Esophagus squamous epithelium (tissue), 5 donors: ENCODE results near the gene EVX2. TPM values are rescaled to one million over a fixed set of nuclear protein-coding genes. Genes with fewer than 3 reads are reported as not detected.

Experiments
- DNase-seq: peaks from one replicate; lab custom pipeline; 2025; lab: John Stamatoyannopoulos, UW
- H3K27ac ChIP-seq, 4 donors: fragments of 200-600 bp; sonication (generic); one replicate each; pipeline ENCODE4 v1.5.1; 2016 to 2019; ENCODE audit warnings: mild to moderate bottlenecking in 1 of 4
- H3K27me3 ChIP-seq, 4 donors: fragments of 200-600 bp; sonication (generic); 1 replicate in 3 of 4; 2 replicates in 1 of 4; pipeline versions ENCODE4 v1.5.1 to v1.6.0; 2017 to 2021; ENCODE audit warnings: antibody characterized with exemption in 1 of 4
- H3K36me3 ChIP-seq, 3 donors: fragments of 200-600 bp; sonication (generic); one replicate each; pipeline ENCODE4 v1.5.1; 2016 to 2019
- H3K4me1 ChIP-seq, 3 donors: fragments of 200-600 bp; sonication (generic); one replicate each; pipeline ENCODE4 v1.5.1; 2017 to 2019
- H3K4me3 ChIP-seq, 4 donors: fragments of 200-600 bp; sonication (generic); 1 replicate in 3 of 4; 2 replicates in 1 of 4; pipeline ENCODE4 v1.5.1; 2016 to 2019; ENCODE audit warnings: mild to moderate bottlenecking in 2 of 4, moderate library complexity in 1 of 4
- H3K9me3 ChIP-seq, 3 donors: fragments of 200-600 bp; sonication (generic); one replicate each; pipeline ENCODE4 v1.5.1; 2016 to 2019
- CTCF ChIP-seq, 6 experiments: fragments of 450-650 bp in 4 of 6; fragments of 200-600 bp in 2 of 6; sonication (generic) in 2 of 6; IDR thresholded peaks; one replicate each; pipeline ENCODE4 v1.5.1; 2016 to 2019; ENCODE audit warnings: antibody characterized with exemption in 6 of 6, mild to moderate bottlenecking in 4 of 6, moderate library complexity in 4 of 6
- POLR2A ChIP-seq, 4 donors: fragments of 450-650 bp; IDR thresholded peaks; one replicate each; pipeline ENCODE4 v1.6.1; 2017; ENCODE audit warnings: antibody characterized with exemption in 4 of 4, mild to moderate bottlenecking in 4 of 4, moderate library complexity in 3 of 4
- WGBS, 2 donors: methylation state at CpG; one replicate each; pipeline ENCODE4 v1.1.5; 2018; 5-methylcytosine and 5-hydroxymethylcytosine counted together
- intact Hi-C: fragments of 100-400 bp; cut with DNase I; formaldehyde crosslinking; loops from one replicate; pipeline ENCODE4 v1.15.0; 2022
- total RNA-seq, 4 donors: library from RNA; depleted of rRNA; stranded (reverse); fragments of >200 nt; gene quantifications; one replicate each; pipeline ENCODE4 v1.1.0, GENCODE V29; 2016
- donor health status: DM: yes; HTN: yes; CAD: no.

The EVX2 gene
- total RNA-seq, 4 donors from 2014 or later = not detected

- 8 to 14% methylated on average over 26 of the region's 26 CpGs for WGBS, 2 donors
- intact Hi-C loops = loop anchor here (10.0 kb wide), 1 partner anchor 720 kb away; no protein-coding TSS in a partner anchor
- Histone ChIP-seq H3K27me3 (peaks cover 62 to 100% (median 81%) of the 10 kb centered on the region in 4 donors), H3K4me3 (no peak overlapping the region), H3K9me3 (peaks cover 0 to 20% (median 13%) of the 10 kb centered on the region in 3 donors), H3K36me3 (no peaks in the 10 kb centered on the region), H3K4me1 (peaks cover 8 to 69% (median 17%) of the 10 kb centered on the region in 3 donors), H3K27ac (no peak overlapping the region)
- no peak for TF ChIP-seq POLR2A (IDR thresholded peaks at IDR 0.05)
- no peak for TF ChIP-seq CTCF (IDR thresholded peaks at IDR 0.05)
- DNase-seq = no peak
Observed at GRCh38 chr2:176084611-176085119, 903 bp upstream of the EVX2 start.

DNA sequence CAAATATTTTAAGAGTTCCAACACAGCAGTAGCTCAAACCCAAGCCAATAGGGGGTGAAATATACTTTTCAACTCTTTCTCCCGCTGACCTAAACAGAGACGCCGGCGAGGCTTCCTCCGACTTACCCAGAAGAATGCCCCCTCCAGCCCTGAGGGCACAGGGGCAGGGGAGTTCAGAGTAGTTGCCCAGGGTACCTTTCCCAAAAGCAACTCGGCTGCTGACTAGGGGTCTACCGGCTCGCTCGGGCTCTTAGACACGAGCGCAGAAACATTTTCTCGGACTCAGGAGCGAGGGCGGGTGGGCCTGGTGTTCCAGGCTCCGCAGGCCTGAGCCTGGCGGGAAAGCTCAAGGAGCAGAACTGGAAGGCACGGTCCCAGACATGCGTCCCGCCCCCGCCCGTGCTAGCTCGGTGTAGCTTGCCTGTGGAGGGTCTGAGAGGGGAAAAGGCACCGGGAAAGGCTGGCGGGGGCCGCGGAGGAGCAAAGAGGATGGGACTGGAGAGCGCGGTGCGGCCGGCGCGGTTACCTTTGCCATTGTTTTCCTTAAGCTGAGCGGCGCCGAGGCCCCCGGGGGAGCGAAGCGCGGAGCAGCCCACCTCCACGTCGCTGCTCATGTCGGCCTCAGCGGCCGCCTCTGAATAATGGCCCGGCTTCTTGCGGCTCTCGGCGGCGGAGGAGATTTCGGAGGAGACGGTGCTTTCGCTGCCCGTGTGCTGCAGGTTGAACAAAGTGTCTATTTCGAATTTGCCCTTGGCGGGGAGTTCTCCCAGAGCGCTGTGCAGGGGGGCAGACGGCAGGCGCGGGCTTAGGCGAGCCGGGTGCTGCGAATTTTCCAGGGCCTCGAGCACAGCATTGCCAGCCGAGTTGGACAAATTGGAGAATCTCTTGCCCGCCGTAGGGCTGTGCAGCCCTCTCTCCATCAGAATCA lies 674 bp downstream of the EVX2 start:
- H3K27me3 ChIP-seq = peaks cover 66 to 100% (median 85%) of the 10 kb centered on the region in 4 donors
- H3K4me3 ChIP-seq = no peak overlapping the region
- peaks cover 3 to 71% (median 17%) of the 10 kb centered on the region in 3 donors for H3K4me1 ChIP-seq
- WGBS, 2 donors = 11 to 20% methylated on average over 35 to 46 of the region's 66 CpGs
- intact Hi-C loops = loop anchor here (10.0 kb wide), 1 partner anchor 718 kb away; no protein-coding TSS in a partner anchor
- TF ChIP-seq CTCF (IDR thresholded peaks at IDR 0.05) (no peak), POLR2A (IDR thresholded peaks at IDR 0.05) (no peak)
- no peaks in the 10 kb centered on the region for H3K36me3 ChIP-seq
- no peak for DNase-seq
- no peak overlapping the region for H3K27ac ChIP-seq
- H3K9me3 ChIP-seq = peaks cover 0 to 20% (median 13%) of the 10 kb centered on the region in 3 donors

DNA sequence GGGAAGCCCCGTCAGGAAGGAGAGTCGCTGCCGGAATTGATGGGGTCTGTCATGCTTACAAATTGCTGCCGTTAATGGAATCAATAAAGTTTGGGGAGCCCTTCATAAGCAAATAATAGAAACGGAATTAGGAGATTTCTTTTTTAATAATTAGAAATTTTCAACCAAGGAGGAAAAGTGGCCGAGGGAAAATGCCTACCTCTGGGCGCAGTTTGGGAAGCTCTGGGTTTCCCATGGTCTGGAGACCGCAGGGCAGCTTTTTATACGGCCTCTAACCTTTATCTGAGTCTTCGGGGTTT lies 1.3 kb downstream of the EVX2 start:
- Histone ChIP-seq H3K27me3 (peaks cover 67 to 100% (median 82%) of the 10 kb centered on the region in 4 donors), H3K4me1 (peaks cover 0 to 67% (median 13%) of the 10 kb centered on the region in 3 donors), H3K36me3 (no peaks in the 10 kb centered on the region), H3K4me3 (no peak overlapping the region), H3K27ac (no peak overlapping the region), H3K9me3 (peaks cover 0 to 20% (median 13%) of the 10 kb centered on the region in 3 donors)
- TF ChIP-seq POLR2A (IDR thresholded peaks at IDR 0.05) (no peak), CTCF (IDR thresholded peaks at IDR 0.05) (no peak)
- WGBS, 2 donors = 17 to 20% methylated on average over 9 to 10 of the region's 10 CpGs
- intact Hi-C loops = loop anchor here (10.0 kb wide), 1 partner anchor 718 kb away; no protein-coding TSS in a partner anchor
- no peak for DNase-seq

DNA sequence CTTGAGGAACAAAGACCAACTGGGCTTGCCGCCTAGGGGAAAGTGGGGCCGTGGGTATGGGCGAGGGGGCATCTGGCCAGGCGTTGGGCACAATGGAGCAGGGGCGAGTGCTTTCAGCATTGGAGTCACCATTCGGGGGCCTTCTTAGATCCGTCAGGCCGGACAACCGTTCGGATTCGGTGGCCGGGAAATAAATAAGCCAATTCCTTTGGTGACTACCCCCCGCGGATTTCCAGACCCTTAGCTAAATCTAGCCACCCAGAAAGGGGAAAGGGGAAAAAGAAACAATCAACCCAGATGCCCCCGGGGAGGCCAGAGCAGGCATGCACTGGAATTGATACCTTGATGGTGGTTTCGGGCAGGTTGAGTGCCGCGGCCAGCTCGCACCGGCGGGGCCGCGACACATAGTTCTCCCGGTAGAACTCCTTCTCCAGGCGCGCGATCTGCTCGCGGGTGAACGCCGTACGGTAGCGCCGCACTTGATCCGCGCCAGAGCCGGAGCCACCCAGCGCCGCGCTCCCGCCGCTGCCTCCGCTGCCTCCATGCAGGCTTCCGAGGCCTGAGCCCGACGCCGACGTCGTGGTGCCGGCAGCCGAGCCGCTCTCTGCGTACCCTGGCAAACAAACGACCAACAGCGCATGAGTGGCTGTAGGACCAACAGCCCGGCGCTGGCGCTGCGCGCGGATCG lies 1.8 kb downstream of the EVX2 start:
- Histone ChIP-seq H3K4me1 (peaks cover 0 to 67% (median 13%) of the 10 kb centered on the region in 3 donors), H3K4me3 (no peak overlapping the region), H3K27ac (no peak overlapping the region), H3K36me3 (no peaks in the 10 kb centered on the region), H3K9me3 (peaks cover 0 to 20% (median 13%) of the 10 kb centered on the region in 3 donors), H3K27me3 (peaks cover 65 to 100% (median 80%) of the 10 kb centered on the region in 4 donors)
- WGBS, 2 donors = 14 to 20% methylated on average over 15 to 20 of the region's 62 CpGs
- DNase-seq = no peak
- intact Hi-C loops = loop anchor here (10.0 kb wide), 1 partner anchor 717 kb away; no protein-coding TSS in a partner anchor
- TF ChIP-seq CTCF (IDR thresholded peaks at IDR 0.05) = no peak
- TF ChIP-seq POLR2A (IDR thresholded peaks at IDR 0.05) = no peak
